HG03064 (cell line): ENCODE data around the gene SNX14.
"Not testable (repeated sequence)": the region's sequence is repeated elsewhere in the genome, so short reads cannot be mapped to it uniquely, and the experiment has no call there.

Experiments used
- ATAC-seq: cut with Tn5 transposase; IDR thresholded peaks from one replicate; pipeline ENCODE4 v1.9.1; 2021; ENCODE audit warnings: low read depth; ENCODE audit not compliant: unreplicated experiment

Gene SNX14, protein sequence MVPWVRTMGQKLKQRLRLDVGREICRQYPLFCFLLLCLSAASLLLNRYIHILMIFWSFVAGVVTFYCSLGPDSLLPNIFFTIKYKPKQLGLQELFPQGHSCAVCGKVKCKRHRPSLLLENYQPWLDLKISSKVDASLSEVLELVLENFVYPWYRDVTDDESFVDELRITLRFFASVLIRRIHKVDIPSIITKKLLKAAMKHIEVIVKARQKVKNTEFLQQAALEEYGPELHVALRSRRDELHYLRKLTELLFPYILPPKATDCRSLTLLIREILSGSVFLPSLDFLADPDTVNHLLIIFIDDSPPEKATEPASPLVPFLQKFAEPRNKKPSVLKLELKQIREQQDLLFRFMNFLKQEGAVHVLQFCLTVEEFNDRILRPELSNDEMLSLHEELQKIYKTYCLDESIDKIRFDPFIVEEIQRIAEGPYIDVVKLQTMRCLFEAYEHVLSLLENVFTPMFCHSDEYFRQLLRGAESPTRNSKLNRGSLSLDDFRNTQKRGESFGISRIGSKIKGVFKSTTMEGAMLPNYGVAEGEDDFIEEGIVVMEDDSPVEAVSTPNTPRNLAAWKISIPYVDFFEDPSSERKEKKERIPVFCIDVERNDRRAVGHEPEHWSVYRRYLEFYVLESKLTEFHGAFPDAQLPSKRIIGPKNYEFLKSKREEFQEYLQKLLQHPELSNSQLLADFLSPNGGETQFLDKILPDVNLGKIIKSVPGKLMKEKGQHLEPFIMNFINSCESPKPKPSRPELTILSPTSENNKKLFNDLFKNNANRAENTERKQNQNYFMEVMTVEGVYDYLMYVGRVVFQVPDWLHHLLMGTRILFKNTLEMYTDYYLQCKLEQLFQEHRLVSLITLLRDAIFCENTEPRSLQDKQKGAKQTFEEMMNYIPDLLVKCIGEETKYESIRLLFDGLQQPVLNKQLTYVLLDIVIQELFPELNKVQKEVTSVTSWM

DNA sequence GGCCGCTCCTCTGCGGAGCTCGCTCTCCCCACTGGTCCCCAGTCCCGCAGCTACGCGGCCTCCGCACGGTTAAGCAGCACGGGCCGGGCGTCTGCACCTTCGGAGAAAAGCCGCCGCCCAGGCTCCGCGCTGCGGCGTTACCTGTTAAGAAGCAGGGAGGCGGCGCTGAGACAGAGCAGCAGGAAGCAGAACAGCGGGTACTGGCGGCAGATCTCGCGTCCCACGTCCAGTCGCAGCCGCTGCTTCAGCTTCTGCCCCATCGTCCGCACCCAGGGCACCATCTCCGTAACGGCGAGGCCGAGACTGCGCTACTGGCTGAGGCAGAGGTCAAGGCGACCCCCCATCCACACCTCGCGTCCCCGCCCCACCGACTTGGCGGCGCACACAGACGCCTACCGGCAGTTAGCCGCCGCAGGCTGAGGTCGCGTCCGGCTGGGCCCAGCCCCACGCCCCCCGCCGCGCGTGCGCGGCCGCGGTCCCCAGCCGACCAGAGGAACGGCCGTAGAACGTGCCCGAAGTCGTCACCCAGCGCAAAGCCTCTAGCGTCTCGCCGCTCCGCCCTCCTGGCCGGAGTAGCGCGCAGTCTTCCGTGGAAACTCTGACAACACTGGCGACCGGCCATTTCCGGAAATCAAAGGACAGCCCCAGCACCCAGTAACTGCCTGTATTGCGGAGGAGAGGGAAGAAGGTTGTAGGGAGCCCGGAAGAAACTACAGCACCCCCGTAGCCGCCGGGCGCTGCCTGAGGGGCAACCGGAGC lies at the start of gene SNX14:
SNX14 (minus strand) TSS at position 421 of the 759 bp plus-strand sequence; CDS start at position 281, 140 bp downstream.
- ATAC-seq: peak; percentile 92

DNA sequence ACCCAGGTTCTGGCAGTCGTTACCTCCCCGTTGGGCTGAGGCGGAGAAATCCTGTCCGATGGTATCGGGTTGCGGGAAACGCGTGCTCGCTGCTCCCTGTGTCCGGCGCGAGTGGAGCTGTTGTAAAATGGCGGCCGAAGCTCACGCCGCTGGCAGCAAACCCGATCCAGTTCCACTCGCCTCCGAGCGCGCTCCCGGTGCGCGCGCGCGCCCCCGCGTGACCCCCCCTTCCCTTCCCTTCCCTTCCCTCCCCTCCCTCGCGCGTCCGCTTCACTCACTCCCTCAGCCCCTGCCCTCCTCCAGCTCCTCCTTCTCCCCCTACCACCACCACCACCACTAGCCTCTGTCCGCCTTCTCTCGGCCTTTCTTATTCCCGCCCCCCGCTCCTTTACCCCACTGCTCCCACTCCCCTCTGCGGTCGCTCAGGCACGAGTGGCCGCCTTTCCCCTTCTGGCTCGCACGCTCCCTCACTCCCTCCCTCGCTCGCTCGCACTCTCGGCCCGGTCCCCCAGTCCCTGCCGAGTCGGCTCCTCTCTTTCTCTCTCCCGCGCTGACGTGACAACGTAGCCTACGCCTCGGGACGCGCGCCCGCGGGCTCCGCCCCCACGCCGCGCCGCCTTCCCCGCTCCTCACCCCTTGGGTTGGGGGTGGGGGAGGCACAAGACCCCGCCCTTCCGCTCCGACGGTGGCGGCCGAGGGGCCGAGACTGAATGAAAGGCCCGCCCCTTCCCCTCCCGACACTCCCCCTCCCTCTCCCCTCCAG lies 49.3 kb upstream of the SNX14 start, which contains the start of gene SYNCRIP:
SYNCRIP (minus strand) TSS at position 113 of the 763 bp plus-strand sequence. CDS start 1,447 bp downstream, outside the sequence.
- peak; percentile 62 for ATAC-seq

DNA sequence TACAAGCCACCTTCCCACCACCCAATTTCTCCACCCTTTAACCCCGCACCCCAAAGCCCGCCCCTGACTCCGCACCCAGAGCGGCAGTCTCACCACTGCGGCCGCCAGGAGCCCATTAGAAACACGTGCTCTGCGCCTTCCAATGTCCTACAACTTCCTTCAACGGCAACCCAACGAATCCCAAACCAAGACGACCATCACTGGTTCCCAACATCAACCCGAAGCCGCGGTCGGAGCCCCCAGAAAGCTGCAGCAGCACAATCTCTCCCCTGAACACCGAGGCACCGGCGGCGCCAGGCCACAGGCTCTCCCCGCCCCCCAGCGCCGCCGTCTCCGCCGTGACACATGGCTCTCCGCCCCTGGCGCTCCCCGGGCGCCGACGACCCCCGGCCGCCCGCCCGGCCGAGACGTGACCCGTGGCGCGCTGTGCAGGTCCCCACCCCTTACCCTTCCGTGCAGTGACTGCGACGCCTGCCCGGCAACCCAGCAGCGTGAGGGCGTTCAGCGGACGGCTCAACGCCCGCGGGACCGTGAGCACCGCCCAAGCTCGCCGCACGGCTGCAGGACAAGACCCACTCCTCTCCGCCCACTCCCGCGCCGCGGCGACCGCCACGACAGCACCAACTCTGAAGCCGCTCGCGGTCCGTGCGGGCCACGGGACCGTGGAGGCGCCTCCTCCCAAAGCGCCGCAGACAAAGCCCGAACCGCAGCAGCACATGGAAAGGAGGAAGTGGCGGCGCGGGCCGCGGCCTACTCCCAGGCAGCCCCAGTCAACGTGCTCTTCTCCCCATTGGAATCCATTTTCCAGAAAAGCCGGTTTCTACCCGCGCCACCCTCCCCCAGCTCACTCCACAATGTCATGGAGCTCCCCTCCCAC lies 48.5 kb upstream of the SNX14 start:
- ATAC-seq: no peak

DNA sequence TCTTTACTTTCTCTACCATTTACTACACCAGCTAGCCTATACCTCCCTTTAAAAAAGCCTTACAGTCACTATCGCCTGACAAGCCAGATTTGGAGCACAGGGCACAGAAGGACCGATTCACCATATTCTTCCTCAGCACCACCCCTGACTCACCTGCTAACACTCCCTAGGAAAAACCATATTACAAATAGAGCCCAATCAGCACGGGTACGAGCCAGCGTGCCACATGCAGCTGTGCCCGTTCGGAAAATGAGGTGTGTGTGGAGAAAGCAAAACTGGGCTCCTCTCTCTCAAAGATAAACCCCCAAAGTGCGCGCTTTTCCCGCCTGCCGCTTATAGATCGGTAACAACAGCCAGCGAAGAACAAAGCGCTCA lies 47.9 kb upstream of the SNX14 start:
- ATAC-seq: no peak

DNA sequence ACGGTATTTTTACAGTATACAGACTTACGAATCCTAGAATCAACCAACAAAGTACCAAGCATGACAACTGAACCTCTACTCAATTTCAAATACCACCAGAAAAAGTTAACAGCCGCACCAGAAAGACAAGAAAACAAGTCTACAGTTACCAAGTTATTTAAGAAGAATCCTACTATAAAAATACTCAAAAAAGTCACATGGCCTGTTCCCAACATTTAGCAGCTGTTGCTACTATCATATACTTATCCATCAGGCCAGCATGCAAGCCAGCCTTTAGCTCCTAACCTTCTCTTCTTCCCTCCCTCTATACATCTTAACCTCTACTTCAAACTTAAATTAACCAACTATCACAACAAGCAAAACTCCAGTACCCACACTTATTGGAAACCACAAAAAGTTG lies 47.2 kb upstream of the SNX14 start:
- ATAC-seq: no peak

DNA sequence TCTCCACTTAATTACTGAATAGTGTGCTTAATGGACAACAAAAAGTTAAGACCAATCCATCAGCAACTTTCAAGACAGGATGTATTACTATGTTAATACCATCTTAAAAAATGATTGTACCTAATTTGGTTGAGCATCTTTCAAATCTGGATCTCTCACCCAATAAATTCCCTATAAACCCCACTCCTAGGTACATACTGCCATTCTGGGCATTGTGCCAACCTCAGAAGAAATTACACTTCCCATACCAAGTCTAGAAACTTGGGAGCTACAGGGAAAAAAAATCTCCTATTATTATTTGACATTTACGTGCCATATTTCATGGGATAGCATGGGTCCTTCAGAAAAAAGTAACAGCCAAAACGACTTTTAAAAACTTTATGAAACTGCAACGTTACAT lies 43.9 kb upstream of the SNX14 start:
- no peak for ATAC-seq

DNA sequence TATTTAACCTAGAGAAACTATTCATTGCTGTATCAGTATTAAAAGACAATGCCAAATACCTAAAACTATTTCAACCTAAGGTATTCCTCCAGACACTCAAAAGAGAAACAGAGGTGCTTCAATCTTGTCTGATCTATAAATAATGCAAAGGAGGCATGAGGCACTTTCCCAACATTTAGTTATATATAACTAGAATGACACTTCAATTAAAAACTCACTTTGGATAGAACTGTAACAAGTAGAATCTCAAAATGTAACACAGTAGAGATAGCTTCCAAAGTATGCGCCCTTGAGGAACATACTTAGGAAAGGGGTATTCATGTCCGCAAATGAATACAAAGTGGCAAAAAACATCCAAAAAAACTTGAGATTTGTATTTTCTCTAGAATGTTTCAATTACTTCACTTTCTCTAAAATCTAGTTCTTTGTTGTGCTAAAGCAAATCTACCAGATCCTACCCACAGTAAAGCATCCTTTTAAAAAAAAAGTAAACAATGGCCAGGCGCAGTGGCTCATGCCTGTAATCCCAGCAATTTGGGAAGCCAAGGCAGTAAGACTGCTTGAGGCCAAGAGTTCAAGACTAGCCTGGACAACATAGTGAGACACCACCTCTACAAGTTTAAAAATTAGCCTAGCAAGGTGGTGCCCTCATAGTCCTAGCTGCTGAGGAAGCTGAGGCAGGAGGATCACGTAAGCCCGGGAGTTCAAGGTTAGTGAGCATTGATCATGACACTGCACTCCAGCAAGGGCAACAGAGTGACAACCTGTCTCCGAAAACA lies 38.7 kb upstream of the SNX14 start:
- ATAC-seq: no peak

DNA sequence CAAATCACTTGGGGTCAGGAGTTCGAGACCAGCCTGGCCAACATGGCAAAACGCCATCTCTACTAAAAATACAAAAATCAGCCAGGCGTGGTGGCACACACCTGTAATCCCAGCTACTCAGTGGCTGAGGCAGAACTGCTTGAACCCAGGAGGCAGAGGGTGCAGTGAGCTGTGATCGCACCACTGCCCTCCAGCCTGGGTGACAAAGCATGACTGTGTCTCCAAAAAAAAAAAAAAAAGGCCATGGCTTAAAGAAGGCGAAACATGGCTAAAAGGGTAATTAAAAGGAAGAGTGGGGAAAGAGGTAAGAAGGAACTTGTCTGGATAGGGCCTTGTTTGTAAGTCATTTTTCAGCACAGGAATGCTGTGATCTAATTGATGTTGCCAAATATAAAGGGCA lies 37.5 kb upstream of the SNX14 start:
- ATAC-seq: not testable (repeated sequence)

DNA sequence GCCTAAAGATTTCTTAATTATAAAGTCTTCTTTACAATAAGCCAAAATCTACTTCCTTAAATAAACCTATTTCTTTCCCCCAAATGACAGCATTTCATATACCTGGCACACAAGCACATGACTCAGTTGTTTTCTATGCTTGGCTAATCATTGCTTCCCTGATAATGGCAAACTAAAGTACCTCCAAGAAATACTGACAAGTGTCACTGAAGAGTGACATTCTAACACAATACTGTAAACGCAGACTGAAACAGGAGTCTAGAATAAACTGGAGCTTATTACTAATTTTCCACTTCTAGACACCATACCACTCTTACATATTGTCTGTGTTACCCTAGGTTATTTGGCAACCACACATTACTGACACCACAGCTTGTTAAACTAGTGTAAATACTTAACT lies 34.7 kb upstream of the SNX14 start:
- no peak for ATAC-seq

DNA sequence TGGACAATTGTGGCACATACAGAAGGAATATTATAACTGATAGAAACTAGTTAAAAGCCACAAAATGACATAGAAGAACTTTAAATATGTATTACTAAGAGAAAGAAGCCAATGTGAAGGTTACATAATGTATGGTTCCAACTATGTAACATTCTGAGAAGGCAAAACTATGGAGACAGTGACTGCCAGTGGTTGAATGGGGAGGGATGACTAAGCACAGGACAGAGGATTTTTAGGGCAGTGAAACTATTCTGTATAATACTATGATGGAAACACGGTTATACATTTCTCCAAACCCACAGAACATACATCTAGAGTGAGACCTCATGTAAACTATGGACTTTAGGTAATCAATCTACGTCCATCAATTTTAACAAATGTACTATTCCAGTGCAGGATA lies 26.6 kb upstream of the SNX14 start:
- ATAC-seq: no peak

DNA sequence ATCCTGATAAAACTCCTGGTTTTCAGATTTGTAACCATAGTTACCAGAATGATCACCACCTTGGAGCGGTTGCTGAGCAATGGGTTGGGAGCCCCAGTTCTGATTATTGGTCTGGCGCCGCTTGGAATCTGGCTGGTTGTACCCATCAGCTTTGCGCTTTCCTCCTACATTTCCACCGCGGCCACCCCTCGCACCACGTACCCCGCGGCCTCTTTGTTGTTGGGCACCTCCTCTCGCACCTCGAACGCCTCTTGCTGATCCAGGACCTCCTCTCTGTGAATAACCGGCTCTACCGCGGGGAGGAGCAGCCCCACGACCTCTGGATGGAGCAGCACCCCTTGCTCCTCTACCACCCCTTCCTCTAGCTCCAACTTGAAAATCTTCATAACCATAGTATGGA lies 21.1 kb upstream of the SNX14 start:
- no peak for ATAC-seq

DNA sequence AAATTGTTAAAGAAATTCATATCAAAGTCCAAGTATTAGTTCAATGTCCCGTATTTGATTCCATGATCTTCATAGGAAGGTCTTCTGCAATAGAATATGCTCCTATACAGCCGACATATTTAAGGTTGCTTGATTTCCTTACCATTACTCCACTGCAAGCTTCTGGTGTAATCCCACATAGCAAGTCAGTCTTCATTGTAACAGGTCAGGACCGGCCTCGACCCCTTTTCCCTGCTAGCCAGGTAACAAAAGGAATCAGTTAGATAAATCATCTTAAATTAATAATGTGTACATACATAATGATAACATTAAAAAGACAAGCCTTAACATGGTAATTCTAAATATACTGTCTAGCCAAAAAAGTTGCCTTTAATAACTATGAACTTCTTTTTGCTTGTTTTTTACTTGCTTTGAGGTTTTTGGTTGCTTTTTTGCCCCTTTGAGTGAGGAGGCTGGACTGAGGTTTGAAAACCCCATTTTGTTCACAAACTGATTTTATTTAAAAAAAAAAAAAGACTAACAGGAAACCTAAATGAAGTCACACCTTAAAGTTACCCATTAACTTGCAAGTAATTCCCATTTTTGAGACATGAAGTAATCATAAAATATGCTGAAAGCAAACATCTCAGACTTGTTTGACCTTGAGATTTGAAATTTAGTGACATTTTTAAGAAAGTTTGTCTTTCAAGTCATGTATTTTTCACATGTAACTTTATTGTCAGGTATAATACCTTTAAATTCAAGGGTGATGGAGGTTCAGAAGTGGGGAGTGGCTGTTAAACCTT lies 19.2 kb upstream of the SNX14 start:
- ATAC-seq: no peak

DNA sequence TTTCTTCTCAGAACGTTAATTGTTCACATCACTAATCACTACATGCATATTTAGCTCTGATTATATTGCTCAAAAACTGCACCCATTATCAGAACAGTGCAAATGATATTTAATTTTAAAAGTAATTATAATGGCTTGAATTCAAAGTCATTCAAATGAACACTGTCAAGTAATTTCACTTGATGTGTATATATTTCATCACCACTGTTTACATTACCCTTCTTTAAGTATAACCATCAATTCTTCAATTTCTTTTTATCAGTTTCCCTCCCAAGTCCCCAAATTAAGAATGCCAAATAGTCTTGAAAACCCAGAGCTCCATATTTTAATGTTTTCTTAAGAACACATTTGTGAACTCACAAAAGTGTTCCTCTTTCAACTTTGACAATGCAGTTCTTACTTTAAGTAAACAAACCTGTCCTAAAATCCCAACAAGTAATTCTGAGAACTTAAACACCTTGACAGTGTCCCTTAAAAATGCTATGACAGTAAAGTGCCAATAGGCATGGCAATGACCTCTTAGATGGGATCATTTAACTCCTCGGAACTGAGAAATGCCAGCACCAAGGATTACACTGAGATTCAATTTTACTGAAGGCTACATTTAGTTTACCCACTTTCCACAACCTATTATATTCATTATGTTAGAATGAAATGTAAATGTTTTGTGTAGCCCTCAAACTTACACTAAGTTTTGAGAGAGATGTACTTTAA lies 16.7 kb upstream of the SNX14 start:
- ATAC-seq: no peak

DNA sequence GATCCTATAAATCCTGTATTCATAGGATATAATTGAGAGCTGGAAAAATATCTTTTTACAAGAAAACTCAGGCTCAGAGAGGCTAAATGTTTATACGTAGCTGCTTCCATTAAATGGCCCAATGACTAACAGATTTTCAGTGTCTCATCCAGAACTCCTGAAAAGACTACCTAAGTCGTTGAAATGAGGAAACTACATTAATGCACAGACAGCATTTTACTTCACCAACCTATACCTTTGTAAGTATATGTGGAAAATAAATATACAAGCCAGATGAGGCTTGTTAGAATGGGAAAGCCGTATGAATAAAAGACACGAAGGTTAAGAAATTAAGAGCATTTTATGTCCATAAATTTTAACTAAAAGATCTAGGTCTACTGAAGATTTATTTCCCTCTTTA lies 8.4 kb upstream of the SNX14 start:
- no peak for ATAC-seq

DNA sequence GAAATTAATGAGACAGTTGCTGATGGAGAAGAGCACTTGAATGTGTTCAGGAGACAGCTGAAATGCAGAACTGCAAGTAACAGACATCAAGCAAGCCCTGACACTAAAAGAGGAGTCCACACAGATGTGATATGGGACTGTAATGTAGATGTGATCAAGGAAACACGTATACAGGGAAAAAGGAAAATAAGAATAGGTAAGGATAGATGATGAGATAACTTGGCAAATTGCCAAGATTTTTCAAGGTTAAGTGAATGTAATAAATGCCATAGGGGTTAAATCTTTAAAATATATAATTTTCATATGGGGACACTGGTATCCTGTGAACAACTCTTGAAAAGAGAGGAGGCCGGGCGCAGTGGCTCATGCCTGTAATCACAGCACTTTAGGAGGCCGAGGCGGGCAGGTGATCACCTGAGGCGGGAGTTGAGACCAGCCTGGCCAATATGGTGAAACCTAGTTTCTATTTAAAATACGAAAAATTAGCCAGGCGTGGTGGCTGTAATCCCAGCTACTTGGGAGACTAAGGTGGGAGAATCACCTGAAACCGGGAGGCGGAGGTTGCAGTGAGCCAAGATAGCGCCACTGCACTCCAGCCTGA lies 7.2 kb upstream of the SNX14 start:
- ATAC-seq: no peak

DNA sequence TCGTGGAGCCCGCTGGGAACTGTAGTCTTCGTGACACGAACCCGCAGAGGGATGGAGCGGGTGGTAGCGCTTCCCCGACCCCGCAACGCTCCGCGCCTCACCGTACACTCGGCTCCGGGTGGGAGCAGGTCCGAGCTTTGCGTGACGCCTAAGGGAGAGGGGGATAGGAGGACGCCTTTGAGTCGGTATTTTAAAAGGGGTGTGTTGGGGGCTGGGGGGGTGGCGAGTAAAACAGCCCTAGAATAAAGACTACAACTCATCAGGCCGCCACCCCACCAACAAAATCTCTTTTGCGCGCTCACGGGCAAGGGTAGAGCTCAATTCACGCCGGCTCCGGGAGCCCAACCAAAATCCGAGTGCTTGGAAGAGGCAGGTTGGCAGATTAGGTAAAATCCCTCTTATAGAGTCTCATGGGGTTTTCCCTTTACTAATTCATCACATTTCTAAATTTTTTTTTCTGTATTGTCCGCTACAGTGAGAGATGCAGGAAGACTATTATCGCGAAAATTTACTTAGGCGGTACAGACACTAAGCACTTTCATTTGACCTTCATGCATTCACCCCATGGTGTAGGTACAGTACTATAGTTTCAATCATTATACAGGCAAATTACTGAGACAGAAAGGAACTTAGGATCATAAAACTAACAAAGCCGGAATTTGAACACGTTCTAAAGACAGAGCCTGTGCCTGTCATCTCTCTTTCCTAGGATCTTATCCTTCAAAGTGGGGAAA lies 706 bp upstream of the SNX14 start:
- ATAC-seq: peak; percentile 7
